ENCODE results near the gene ARL13A. TPM values are rescaled to one million over a fixed set of nuclear protein-coding genes. Genes with fewer than 3 reads are reported as not detected.
"Not testable (repeated sequence)": the region's sequence is repeated elsewhere in the genome, so short reads cannot be mapped to it uniquely, and the experiment has no call there.

Gene ARL13A
- total and polyA plus RNA-seq, 2 experiments from 2014 or later = not detected

GRCh38 chrX:101009090-101009489 lies 39.6 kb downstream of the ARL13A start:
- no peak for TF ChIP-seq CTCF (IDR thresholded peaks at IDR 0.05; ENCODE audit: poor library complexity)
- TF ChIP-seq EZH2 (IDR thresholded peaks at IDR 0.05; ENCODE audit: borderline replicate concordance) = no peak
- no peak for TF ChIP-seq EZH2phosphoT487 (IDR thresholded peaks at IDR 0.05; ENCODE audit: low read depth, severe bottlenecking, unreplicated experiment)
- no peak for DNase-seq (ENCODE audit: low spot score)
- Histone ChIP-seq H3K4me1 (ENCODE audit: insufficient read depth) (no peaks in the 10 kb centered on the region), H3K4me3 (no peak overlapping the region), H3K27me3 (no peaks in the 10 kb centered on the region), H3K9me2 (replicated peaks; ENCODE audit: insufficient read depth) (no peaks in the 10 kb centered on the region), H3K27ac (no peak overlapping the region), H4K20me1 (ENCODE audit: insufficient read depth, poor library complexity, severe bottlenecking) (no peaks in the 10 kb centered on the region), H3K79me2 (no peaks in the 10 kb centered on the region), H3K9me3 (ENCODE audit: low read depth) (no peaks in the 10 kb centered on the region), H2AFZ (no peak overlapping the region), H3K4me2 (no peak overlapping the region), H3K36me3 (replicated peaks; ENCODE audit: insufficient read depth, low read depth) (no peaks in the 10 kb centered on the region)

- H3K9me2 ChIP-seq (replicated peaks; ENCODE audit: insufficient read depth); DNase-seq (ENCODE audit: low spot score); H3K36me3 ChIP-seq (replicated peaks; ENCODE audit: insufficient read depth, low read depth); H3K27ac ChIP-seq; H3K9me3 ChIP-seq (ENCODE audit: low read depth); H3K4me3 ChIP-seq; H3K4me1 ChIP-seq (ENCODE audit: insufficient read depth); H4K20me1 ChIP-seq (ENCODE audit: insufficient read depth, poor library complexity, severe bottlenecking); H2AFZ ChIP-seq; H3K79me2 ChIP-seq; H3K4me2 ChIP-seq; H3K27me3 ChIP-seq: not testable (repeated sequence)
- 100% methylated on average over 1 of the region's 1 CpG for WGBS (ENCODE audit: low lambda C conversion rate, missing lambda C conversion rate)
Measured at GRCh38 chrX:101012031-101012430, 42.5 kb downstream of the ARL13A start.

GRCh38 chrX:101022020-101022419 lies 52.5 kb downstream of the ARL13A start:
- Histone ChIP-seq H3K27me3 (no peaks in the 10 kb centered on the region), H3K79me2 (no peaks in the 10 kb centered on the region), H3K4me2 (no peak overlapping the region), H3K36me3 (replicated peaks; ENCODE audit: insufficient read depth, low read depth) (no peaks in the 10 kb centered on the region), H3K9me2 (replicated peaks; ENCODE audit: insufficient read depth) (no peaks in the 10 kb centered on the region), H3K27ac (no peak overlapping the region), H3K4me1 (ENCODE audit: insufficient read depth) (no peaks in the 10 kb centered on the region), H4K20me1 (ENCODE audit: insufficient read depth, poor library complexity, severe bottlenecking) (no peaks in the 10 kb centered on the region), H2AFZ (no peak overlapping the region), H3K4me3 (no peak overlapping the region), H3K9me3 (ENCODE audit: low read depth) (no peaks in the 10 kb centered on the region)
- DNase-seq (ENCODE audit: low spot score) = no peak
- TF ChIP-seq EZH2phosphoT487 (IDR thresholded peaks at IDR 0.05; ENCODE audit: low read depth, severe bottlenecking, unreplicated experiment) = no peak
- no peak for TF ChIP-seq CTCF (IDR thresholded peaks at IDR 0.05; ENCODE audit: poor library complexity)
- TF ChIP-seq EZH2 (IDR thresholded peaks at IDR 0.05; ENCODE audit: borderline replicate concordance) = no peak
- WGBS (ENCODE audit: low lambda C conversion rate, missing lambda C conversion rate) = 85% methylated on average over 3 of the region's 3 CpGs

GRCh38 chrX:101025126-101025525 lies 55.6 kb downstream of the ARL13A start:
- TF ChIP-seq CTCF (IDR thresholded peaks at IDR 0.05; ENCODE audit: poor library complexity) (no peak), EZH2phosphoT487 (IDR thresholded peaks at IDR 0.05; ENCODE audit: low read depth, severe bottlenecking, unreplicated experiment) (no peak), EZH2 (IDR thresholded peaks at IDR 0.05; ENCODE audit: borderline replicate concordance) (no peak)
- Histone ChIP-seq H3K4me1 (ENCODE audit: insufficient read depth) (no peaks in the 10 kb centered on the region), H3K4me2 (no peak overlapping the region), H4K20me1 (ENCODE audit: insufficient read depth, poor library complexity, severe bottlenecking) (no peaks in the 10 kb centered on the region), H3K36me3 (replicated peaks; ENCODE audit: insufficient read depth, low read depth) (no peaks in the 10 kb centered on the region), H3K27ac (no peak overlapping the region), H3K9me2 (replicated peaks; ENCODE audit: insufficient read depth) (no peaks in the 10 kb centered on the region), H3K27me3 (no peaks in the 10 kb centered on the region), H2AFZ (no peak overlapping the region), H3K9me3 (ENCODE audit: low read depth) (no peaks in the 10 kb centered on the region), H3K4me3 (no peak overlapping the region), H3K79me2 (no peaks in the 10 kb centered on the region)
- DNase-seq (ENCODE audit: low spot score) = no peak
